Measurements from ENCODE around the gene SMARCC2.

Gene SMARCC2

DNA sequence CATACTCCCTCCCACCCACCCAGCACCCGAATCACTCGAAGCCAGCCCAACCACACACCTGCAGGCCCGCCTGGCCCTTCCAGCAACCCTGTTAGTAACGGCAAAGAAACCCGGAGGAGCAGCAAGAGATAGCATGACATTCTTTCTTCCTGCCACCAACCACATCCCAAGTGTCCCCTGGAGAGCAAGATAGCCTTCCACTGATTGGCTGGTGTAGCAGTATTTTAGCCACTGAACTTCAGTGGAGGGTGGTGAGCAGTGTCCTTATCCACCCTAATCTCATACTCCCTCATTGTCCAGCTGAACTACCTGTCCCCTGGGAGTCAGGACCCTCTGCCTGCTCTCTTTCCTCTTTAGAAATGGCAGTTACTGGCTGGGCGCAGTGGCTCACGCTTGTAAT lies 39.8 kb upstream of the SMARCC2 start:
- Histone ChIP-seq H3K4me3 (no peak overlapping the region), H3K27ac (no peak overlapping the region), H3K36me3 (ENCODE audit: insufficient read depth, low read length) (no peaks in the 10 kb centered on the region), H3K9me3 (ENCODE audit: low read depth, low read length) (no peaks in the 10 kb centered on the region), H3K9ac (ENCODE audit: insufficient read length) (no peak overlapping the region)
- DNase-seq (ENCODE audit: low read depth, low spot score), result no peak
- TF ChIP-seq EZH2 (IDR thresholded peaks at IDR 0.05) (no peak), POLR2AphosphoS5 (IDR thresholded peaks at IDR 0.05; ENCODE audit: borderline replicate concordance, low read depth, low read length) (no peak), FOXP2 (optimal IDR thresholded peaks at IDR 0.05; ENCODE audit: control extremely low read depth, extremely low read length, insufficient read depth) (no peak)

- H3K4me3 ChIP-seq, result peak overlapping the region; percentile 80
- no peak for DNase-seq (ENCODE audit: low read depth, low spot score)
- no peak overlapping the region for H3K27ac ChIP-seq
Measured at GRCh38 chr12:56224954-56225353, 35.7 kb upstream of the SMARCC2 start.

GRCh38 chr12:56224102-56224701 lies 34.9 kb upstream of the SMARCC2 start, which contains the start of gene NABP2:
Gene NABP2 (plus strand): TSS chr12:56224342. CDS start chr12:56224857, 515 bp downstream.
- H3K36me3 ChIP-seq (ENCODE audit: insufficient read depth, low read length), result no peaks in the 10 kb centered on the region
- H3K4me3 ChIP-seq, result peak within 1 kb of the TSS; percentile 80
- H3K9me3 ChIP-seq (ENCODE audit: low read depth, low read length), result no peaks in the 10 kb centered on the region
- peak; percentile 92 for DNase-seq (ENCODE audit: low read depth, low spot score)
- H3K9ac ChIP-seq (ENCODE audit: insufficient read length), result peak within 1 kb of the TSS; percentile 82
- TF ChIP-seq POLR2AphosphoS5 (IDR thresholded peaks at IDR 0.05; ENCODE audit: borderline replicate concordance, low read depth, low read length) (peak; percentile 69), FOXP2 (optimal IDR thresholded peaks at IDR 0.05; ENCODE audit: control extremely low read depth, extremely low read length, insufficient read depth) (peak; percentile 77), EZH2 (IDR thresholded peaks at IDR 0.05) (no peak)
- peak within 1 kb of the TSS; percentile 91 for H3K27ac ChIP-seq

More at GRCh38 chr12:56224954-56225353, 35.7 kb upstream of the SMARCC2 start:
- H3K9me3 ChIP-seq (ENCODE audit: low read depth, low read length), result no peaks in the 10 kb centered on the region
- H3K36me3 ChIP-seq (ENCODE audit: insufficient read depth, low read length), result no peaks in the 10 kb centered on the region
- TF ChIP-seq EZH2 (IDR thresholded peaks at IDR 0.05), result no peak
- TF ChIP-seq POLR2AphosphoS5 (IDR thresholded peaks at IDR 0.05; ENCODE audit: borderline replicate concordance, low read depth, low read length), result no peak
- no peak for TF ChIP-seq FOXP2 (optimal IDR thresholded peaks at IDR 0.05; ENCODE audit: control extremely low read depth, extremely low read length, insufficient read depth)
- H3K9ac ChIP-seq (ENCODE audit: insufficient read length), result peak overlapping the region; percentile 77

- peak overlapping the region; percentile 91 for H3K27ac ChIP-seq
- TF ChIP-seq POLR2AphosphoS5 (IDR thresholded peaks at IDR 0.05; ENCODE audit: borderline replicate concordance, low read depth, low read length) (no peak), FOXP2 (optimal IDR thresholded peaks at IDR 0.05; ENCODE audit: control extremely low read depth, extremely low read length, insufficient read depth) (no peak), EZH2 (IDR thresholded peaks at IDR 0.05) (no peak)
- no peaks in the 10 kb centered on the region for H3K9me3 ChIP-seq (ENCODE audit: low read depth, low read length)
- no peaks in the 10 kb centered on the region for H3K36me3 ChIP-seq (ENCODE audit: insufficient read depth, low read length)
- no peak for DNase-seq (ENCODE audit: low read depth, low spot score)
- peak overlapping the region; percentile 80 for H3K4me3 ChIP-seq
- H3K9ac ChIP-seq (ENCODE audit: insufficient read length), result peak overlapping the region; percentile 82
Measured at GRCh38 chr12:56223571-56224101, 34.4 kb upstream of the SMARCC2 start.

DNA sequence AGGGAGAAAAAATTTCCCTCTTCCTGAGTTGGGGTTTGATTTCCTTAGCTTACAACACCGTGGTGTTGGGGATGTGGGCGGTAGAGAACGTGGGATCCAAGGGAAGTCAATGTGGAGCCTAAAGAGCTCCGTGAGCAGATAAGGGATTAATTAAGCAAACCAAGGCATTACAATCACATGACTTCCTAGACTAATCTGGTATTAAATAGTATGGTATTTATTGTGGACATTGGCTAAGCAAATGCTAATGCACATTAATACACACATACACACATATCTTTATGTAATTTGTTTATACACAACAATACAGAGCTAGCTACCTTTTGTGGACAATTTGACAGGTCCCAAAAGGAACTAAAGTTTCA lies 33.2 kb upstream of the SMARCC2 start:
- peak overlapping the region; percentile 88; the same call in 1 of the 2 replicates for H3K27ac ChIP-seq
- H3K36me3 ChIP-seq (ENCODE audit: insufficient read depth, low read length), result no peaks in the 10 kb centered on the region
- no peak for TF ChIP-seq POLR2AphosphoS5 (IDR thresholded peaks at IDR 0.05; ENCODE audit: borderline replicate concordance, low read depth, low read length)
- no peak for TF ChIP-seq EZH2 (IDR thresholded peaks at IDR 0.05)
- TF ChIP-seq FOXP2 (optimal IDR thresholded peaks at IDR 0.05; ENCODE audit: control extremely low read depth, extremely low read length, insufficient read depth), result no peak
- peak overlapping the region; percentile 98 for H3K4me3 ChIP-seq
- H3K9ac ChIP-seq (ENCODE audit: insufficient read length), result peak overlapping the region; percentile 89
- DNase-seq (ENCODE audit: low read depth, low spot score), result no peak
- H3K9me3 ChIP-seq (ENCODE audit: low read depth, low read length), result no peaks in the 10 kb centered on the region

- peak within 1 kb of the TSS; percentile 89 for H3K9ac ChIP-seq (ENCODE audit: insufficient read length)
- no peaks in the 10 kb centered on the region for H3K36me3 ChIP-seq (ENCODE audit: insufficient read depth, low read length)
- peak; percentile 24 for TF ChIP-seq FOXP2 (optimal IDR thresholded peaks at IDR 0.05; ENCODE audit: control extremely low read depth, extremely low read length, insufficient read depth)
- peak; percentile 95 for TF ChIP-seq POLR2AphosphoS5 (IDR thresholded peaks at IDR 0.05; ENCODE audit: borderline replicate concordance, low read depth, low read length)
- no peak for TF ChIP-seq EZH2 (IDR thresholded peaks at IDR 0.05)
- H3K27ac ChIP-seq, result peak within 1 kb of the TSS; percentile 88
- DNase-seq (ENCODE audit: low read depth, low spot score), result peak; percentile 42
- H3K4me3 ChIP-seq, result peak within 1 kb of the TSS; percentile 98
- no peaks in the 10 kb centered on the region for H3K9me3 ChIP-seq (ENCODE audit: low read depth, low read length)
Measured at GRCh38 chr12:56221757-56222530, 32.7 kb upstream of the SMARCC2 start, which contains the start of gene RNF41. Gene RNF41 (minus strand): TSS chr12:56221922. CDS start chr12:56214047, 7,875 bp downstream.

GRCh38 chr12:56221232-56221756 lies 32.0 kb upstream of the SMARCC2 start:
- TF ChIP-seq FOXP2 (optimal IDR thresholded peaks at IDR 0.05; ENCODE audit: control extremely low read depth, extremely low read length, insufficient read depth) (no peak), POLR2AphosphoS5 (IDR thresholded peaks at IDR 0.05; ENCODE audit: borderline replicate concordance, low read depth, low read length) (no peak), EZH2 (IDR thresholded peaks at IDR 0.05) (no peak)

More at GRCh38 chr12:56221232-56221756, 32.0 kb upstream of the SMARCC2 start:
- DNase-seq (ENCODE audit: low read depth, low spot score), result no peak
- peak overlapping the region; percentile 89 for H3K9ac ChIP-seq (ENCODE audit: insufficient read length)
- no peaks in the 10 kb centered on the region for H3K9me3 ChIP-seq (ENCODE audit: low read depth, low read length)
- H3K27ac ChIP-seq, result peak overlapping the region; percentile 88
- peak overlapping the region; percentile 98 for H3K4me3 ChIP-seq
- H3K36me3 ChIP-seq (ENCODE audit: insufficient read depth, low read length), result no peaks in the 10 kb centered on the region; the same call in 1 of the 2 replicates
